Uterus (tissue), 2 donors: ENCODE measurements around the gene BLMH.

Experiments
- POLR2A ChIP-seq, 2 donors: fragments of 450-650 bp; IDR thresholded peaks; one replicate each; pipeline ENCODE4 v1.6.1; 2016; ENCODE audit warnings: antibody characterized with exemption in 2 of 2, mild to moderate bottlenecking in 1 of 2, moderate library complexity in 1 of 2
- TF ChIP-seq, protein P1 (sequence below), 4 experiments: fragments of 200-600 bp in 2 of 4; fragments of 450-650 bp in 2 of 4; sonication (generic) in 2 of 4; IDR thresholded peaks; one replicate each; pipeline ENCODE4 v1.5.1; 2016 to 2019; ENCODE audit warnings: antibody characterized with exemption in 4 of 4, mild to moderate bottlenecking in 2 of 4, moderate library complexity in 1 of 4

DNA sequence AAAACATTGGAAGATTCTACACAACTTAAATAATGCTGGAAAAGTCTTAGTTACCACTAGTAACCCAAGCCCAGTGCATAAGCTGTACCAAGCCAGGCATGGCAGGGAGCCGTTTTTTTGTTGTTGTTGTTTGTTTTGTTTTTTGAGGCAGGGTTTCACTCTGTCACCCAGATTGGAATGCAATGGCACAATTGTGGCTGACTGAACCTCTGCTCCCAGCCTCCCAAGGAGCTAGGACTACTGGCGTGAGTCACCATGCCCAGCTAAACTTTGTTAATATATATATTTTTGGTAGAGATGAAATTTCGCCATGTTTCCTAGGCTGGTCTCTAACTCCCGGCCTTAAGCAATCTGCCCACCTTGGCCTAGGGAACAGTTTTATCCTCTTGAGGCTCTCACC lies 42.7 kb upstream of the BLMH start:
- TF ChIP-seq POLR2A (IDR thresholded peaks at IDR 0.05): no peak
- TF ChIP-seq, protein P1, sequence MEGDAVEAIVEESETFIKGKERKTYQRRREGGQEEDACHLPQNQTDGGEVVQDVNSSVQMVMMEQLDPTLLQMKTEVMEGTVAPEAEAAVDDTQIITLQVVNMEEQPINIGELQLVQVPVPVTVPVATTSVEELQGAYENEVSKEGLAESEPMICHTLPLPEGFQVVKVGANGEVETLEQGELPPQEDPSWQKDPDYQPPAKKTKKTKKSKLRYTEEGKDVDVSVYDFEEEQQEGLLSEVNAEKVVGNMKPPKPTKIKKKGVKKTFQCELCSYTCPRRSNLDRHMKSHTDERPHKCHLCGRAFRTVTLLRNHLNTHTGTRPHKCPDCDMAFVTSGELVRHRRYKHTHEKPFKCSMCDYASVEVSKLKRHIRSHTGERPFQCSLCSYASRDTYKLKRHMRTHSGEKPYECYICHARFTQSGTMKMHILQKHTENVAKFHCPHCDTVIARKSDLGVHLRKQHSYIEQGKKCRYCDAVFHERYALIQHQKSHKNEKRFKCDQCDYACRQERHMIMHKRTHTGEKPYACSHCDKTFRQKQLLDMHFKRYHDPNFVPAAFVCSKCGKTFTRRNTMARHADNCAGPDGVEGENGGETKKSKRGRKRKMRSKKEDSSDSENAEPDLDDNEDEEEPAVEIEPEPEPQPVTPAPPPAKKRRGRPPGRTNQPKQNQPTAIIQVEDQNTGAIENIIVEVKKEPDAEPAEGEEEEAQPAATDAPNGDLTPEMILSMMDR (IDR thresholded peaks at IDR 0.05): no peak
